HepG2 (cell line): ENCODE measurements around the gene FCER1G. TPM values are rescaled to one million over a fixed set of nuclear protein-coding genes. Genes with fewer than 3 reads are reported as not detected.

Experiments used
- BCL6 ChIP-seq: IDR thresholded peaks from 2 replicates; pipeline ENCODE4 v1.6.1; 2016; ENCODE audit warnings: missing genetic modification reagents, missing compliant biosample characterization
- BRCA1 ChIP-seq: sonication (generic); formaldehyde crosslinking; IDR thresholded peaks from 2 replicates; pipeline ENCODE4 v1.4.0; 2020; ENCODE audit warnings: missing genetic modification reagents
- CREM ChIP-seq, 2 experiments: sonication (generic) in 1 of 2; formaldehyde crosslinking in 1 of 2; IDR thresholded peaks; 2 replicates each; pipeline versions ENCODE4 v1.4.0 to v1.6.1; 2016 to 2020; ENCODE audit warnings: antibody characterized with exemption in 1 of 2, mild to moderate bottlenecking in 1 of 2, missing genetic modification reagents in 1 of 2
- CTCF ChIP-seq: sonication (generic); formaldehyde crosslinking; IDR thresholded peaks from 2 replicates; pipeline ENCODE4 v1.5.0; 2020; ENCODE audit warnings: mild to moderate bottlenecking, missing genetic modification reagents, moderate library complexity
- DPF2 ChIP-seq: sonication (generic); formaldehyde crosslinking; IDR thresholded peaks from 2 replicates; pipeline ENCODE4 v1.4.0; 2020; ENCODE audit warnings: mild to moderate bottlenecking, low read depth, missing genetic modification reagents, borderline replicate concordance
- FOXC1 ChIP-seq: sonication (generic); formaldehyde crosslinking; IDR thresholded peaks from 2 replicates; pipeline ENCODE4 v1.8.0; 2022; ENCODE audit warnings: mild to moderate bottlenecking, missing genetic modification reagents, borderline replicate concordance
- GMEB1 ChIP-seq: sonication (generic); formaldehyde crosslinking; IDR thresholded peaks from 2 replicates; pipeline ENCODE4 v1.5.1; 2020; ENCODE audit warnings: missing genetic modification reagents, mild to moderate bottlenecking, borderline replicate concordance
- HOXA9 ChIP-seq: sonication (generic); formaldehyde crosslinking; IDR thresholded peaks from 2 replicates; pipeline ENCODE4 v1.8.1; 2022; ENCODE audit warnings: missing genetic modification reagents, mild to moderate bottlenecking, moderate library complexity, borderline replicate concordance
- JARID2 ChIP-seq: sonication (generic); formaldehyde crosslinking; IDR thresholded peaks from 2 replicates; pipeline ENCODE4 v1.8.1; 2023; ENCODE audit warnings: missing genetic modification reagents, inconsistent platforms; ENCODE audit not compliant: insufficient replicate concordance
- KMT2B ChIP-seq: IDR thresholded peaks from 2 replicates; pipeline ENCODE4 v1.6.1; 2016; ENCODE audit warnings: missing genetic modification reagents, missing compliant biosample characterization
- MYNN ChIP-seq: sonication (generic); formaldehyde crosslinking; IDR thresholded peaks from 2 replicates; pipeline ENCODE4 v1.4.0; 2020; ENCODE audit warnings: mild to moderate bottlenecking, low read depth, missing genetic modification reagents
- NR1H2 ChIP-seq: sonication (generic); formaldehyde crosslinking; IDR thresholded peaks from 2 replicates; pipeline ENCODE4 v1.8.1; 2022; ENCODE audit warnings: low read depth, missing genetic modification reagents, borderline replicate concordance
- NR3C1 ChIP-seq: sonication (generic); formaldehyde crosslinking; IDR thresholded peaks from 2 replicates; pipeline ENCODE4 v1.4.0; 2020; ENCODE audit warnings: missing genetic modification reagents
- PPARG ChIP-seq: conservative IDR thresholded peaks from 2 replicates; pipeline ENCODE4 v1.6.1; 2016; ENCODE audit warnings: missing biosample characterization, missing genetic modification reagents
- RFX5 ChIP-seq: IDR thresholded peaks from 2 replicates; pipeline ENCODE4 v1.6.1; 2011; ENCODE audit warnings: low read depth, low read length, improper control_type of control experiment
- RFXAP ChIP-seq: sonication (generic); formaldehyde crosslinking; IDR thresholded peaks from 2 replicates; pipeline ENCODE4 v1.4.0; 2020; ENCODE audit warnings: missing genetic modification reagents, borderline replicate concordance
- U2AF2 ChIP-seq: fragments of 200-400 bp; formaldehyde crosslinking; IDR thresholded peaks from 2 replicates; pipeline ENCODE4 v1.6.1; 2017; ENCODE audit warnings: low read depth, mild to moderate bottlenecking, low read length
- ZBTB25 ChIP-seq: IDR thresholded peaks from 2 replicates; pipeline ENCODE4 v1.6.1; 2018; ENCODE audit warnings: missing genetic modification reagents
- ZC3H4 ChIP-seq: sonication (generic); formaldehyde crosslinking; IDR thresholded peaks from 2 replicates; pipeline ENCODE4 v1.4.0; 2020; ENCODE audit warnings: missing genetic modification reagents, borderline replicate concordance
- ZFX ChIP-seq: sonication (generic); formaldehyde crosslinking; IDR thresholded peaks from 2 replicates; pipeline ENCODE4 v1.4.0; 2020; ENCODE audit warnings: mild to moderate bottlenecking, low read depth, missing genetic modification reagents, moderate library complexity
- ZNF224 ChIP-seq: sonication (generic); formaldehyde crosslinking; IDR thresholded peaks from 2 replicates; pipeline ENCODE4 v1.5.0; 2020; ENCODE audit warnings: mild to moderate bottlenecking, missing genetic modification reagents
- ZNF253 ChIP-seq: sonication (generic); formaldehyde crosslinking; IDR thresholded peaks from 2 replicates; pipeline ENCODE4 v1.8.0; 2022; ENCODE audit warnings: mild to moderate bottlenecking, missing genetic modification reagents, borderline replicate concordance
- ZNF484 ChIP-seq: sonication (generic); formaldehyde crosslinking; IDR thresholded peaks from 2 replicates; pipeline ENCODE4 v1.5.1; 2020; ENCODE audit warnings: mild to moderate bottlenecking, low read depth, missing genetic modification reagents, borderline replicate concordance
- ZNF546 ChIP-seq: sonication (generic); formaldehyde crosslinking; conservative IDR thresholded peaks from 2 replicates; pipeline ENCODE4 v1.8.1; 2023; ENCODE audit warnings: mild to moderate bottlenecking, missing genetic modification reagents
- ZNF674 ChIP-seq: sonication (generic); formaldehyde crosslinking; IDR thresholded peaks from 2 replicates; pipeline ENCODE4 v1.5.0; 2020; ENCODE audit warnings: low read depth, mild to moderate bottlenecking, missing genetic modification reagents
- polyA plus RNA-seq, 8 experiments: library from polyadenylated mRNA; depleted of rRNA in 3 of 8; stranded (reverse) in 7 of 8; unstranded in 1 of 8; fragments of >200 nt; fragmentation: Illumina TruSeq in 4 of 8; extraction: Trizol in 4 of 8; gene quantifications; 2 replicates each; pipeline versions ENCODE4 v1.2.1 to v1.2.3, GENCODE V29; 2011 to 2016; ENCODE audit warnings: low read depth in 4 of 8, missing spikeins in 1 of 8, mixed read lengths in 1 of 8; ENCODE audit not compliant: insufficient read depth in 1 of 8
- total RNA-seq, 5 experiments: library from RNA; depleted of rRNA; stranded (reverse); fragments of >200 nt; fragmentation: Illumina TruSeq; extraction: Trizol; gene quantifications; 2 replicates each; pipeline ENCODE4 v1.2.3, GENCODE V29; 2016; ENCODE audit warnings: low read depth in 1 of 5

FCER1G gene
- total and polyA plus RNA-seq, 2 of the 13 experiments (the other 11 are each of a cell fraction or from before 2014, with no cell fraction given): 1.3 to 6.4 TPM

GRCh38 chr1:161177112-161177935 is 37.8 kb upstream of the FCER1G start, which contains the start of gene B4GALT3 (continued):
- TF ChIP-seq MYNN (no peak), ZFX (CRISPR knock-in tag) (peak; percentile 91), GMEB1 (CRISPR knock-in tag) (peak; percentile 41; the same call in 1 of the 2 replicates), BCL6 (CRISPR knock-in tag) (peak; percentile 1; the same call in 1 of the 2 replicates), ZNF546 (CRISPR knock-in tag) (no peak), ZNF674 (no peak), CTCF (CRISPR knock-in tag) (peak; percentile 78), NR3C1 (CRISPR knock-in tag) (no peak), NR1H2 (no peak), U2AF2 (no peak), DPF2 (CRISPR knock-in tag) (no peak), BRCA1 (no peak), KMT2B (CRISPR knock-in tag) (peak; percentile 68; the same call in 1 of the 2 replicates), FOXC1 (CRISPR knock-in tag) (peak; percentile 34; the same call in 1 of the 2 replicates), ZNF224 (CRISPR knock-in tag) (0 out of 2 replicates have a peak, but pooled peaks have one; percentile 27), RFXAP (CRISPR knock-in tag) (no peak; the same call in 1 of the 2 replicates), ZC3H4 (peak; percentile 69; the same call in 1 of the 2 replicates), RFX5 (no peak), ZNF253 (CRISPR knock-in tag) (0 out of 2 replicates have a peak, but pooled peaks have one; percentile 42), CREM (IDR thresholded peaks at IDR 0.05) (peak; percentile 42), CREM (CRISPR knock-in tag; IDR thresholded peaks at IDR 0.05) (peak; percentile 4; the same call in 1 of the 2 replicates), JARID2 (CRISPR knock-in tag) (no peak), PPARG (CRISPR knock-in tag) (peak; percentile 24; the same call in 1 of the 2 replicates), HOXA9 (CRISPR knock-in tag) (no peak), ZBTB25 (CRISPR knock-in tag) (0 out of 2 replicates have a peak, but pooled peaks have one; percentile 41), ZNF484 (CRISPR knock-in tag) (no peak)
